Stimulated activated CD4-positive, alpha-beta T cell treated with anti-CD3 and anti-CD28 coated beads, Interleukin-4, amount 100 ng/mL, for 48 hours (primary cell): ENCODE data around the gene LIME1.

Experiments used
- DNase-seq, 2 donors: peaks; one replicate each; pipeline ENCODE4 v3.0.0-alpha.2; 2020; ENCODE audit warnings: low read depth in 2 of 2

LIME1 gene

DNA sequence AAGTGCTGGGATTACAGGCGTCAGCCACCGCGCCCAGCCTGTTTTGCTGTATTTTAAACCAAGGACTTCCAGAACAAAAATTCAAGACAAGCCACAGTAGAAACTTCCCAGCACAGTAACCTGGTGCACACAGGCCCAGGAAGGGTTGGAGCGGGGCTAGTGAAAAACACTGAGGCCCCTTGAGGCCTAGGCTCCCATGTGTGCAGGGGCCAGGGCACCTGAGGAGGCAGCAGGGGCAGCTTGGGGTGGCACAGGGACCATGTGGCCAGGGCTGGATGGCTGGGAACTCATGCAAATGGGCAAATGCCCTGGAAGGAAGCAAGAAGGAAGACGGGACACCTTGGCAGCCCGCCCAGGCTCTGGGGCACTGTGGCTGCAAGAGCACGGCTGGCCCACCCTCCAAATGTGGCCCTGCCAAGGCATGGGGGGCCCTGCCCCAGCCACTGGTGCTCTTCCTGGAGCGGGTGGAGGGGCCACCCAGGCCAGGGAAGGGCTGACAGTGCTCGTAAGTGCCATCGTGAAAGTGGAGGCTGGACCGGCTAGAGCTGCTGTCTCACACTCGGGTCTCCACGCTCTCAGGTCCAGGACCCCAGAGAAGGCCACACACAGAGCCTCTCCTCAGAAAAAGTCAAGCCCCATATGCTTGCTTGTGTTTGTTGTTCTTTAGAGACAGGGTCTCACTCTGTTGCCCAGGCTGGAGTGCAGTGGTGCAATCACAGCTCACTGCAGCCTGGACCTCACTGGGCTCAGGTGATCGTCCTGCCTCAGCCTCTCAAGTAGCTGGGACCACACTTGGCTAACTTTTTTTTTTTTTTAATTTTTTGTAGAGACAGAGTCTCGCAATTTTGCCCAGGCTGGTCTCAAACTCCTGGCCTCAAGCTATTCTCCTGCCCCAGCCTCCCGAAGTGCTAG, 13.4 kb downstream of the LIME1 start:
- DNase-seq, result no peak

DNA sequence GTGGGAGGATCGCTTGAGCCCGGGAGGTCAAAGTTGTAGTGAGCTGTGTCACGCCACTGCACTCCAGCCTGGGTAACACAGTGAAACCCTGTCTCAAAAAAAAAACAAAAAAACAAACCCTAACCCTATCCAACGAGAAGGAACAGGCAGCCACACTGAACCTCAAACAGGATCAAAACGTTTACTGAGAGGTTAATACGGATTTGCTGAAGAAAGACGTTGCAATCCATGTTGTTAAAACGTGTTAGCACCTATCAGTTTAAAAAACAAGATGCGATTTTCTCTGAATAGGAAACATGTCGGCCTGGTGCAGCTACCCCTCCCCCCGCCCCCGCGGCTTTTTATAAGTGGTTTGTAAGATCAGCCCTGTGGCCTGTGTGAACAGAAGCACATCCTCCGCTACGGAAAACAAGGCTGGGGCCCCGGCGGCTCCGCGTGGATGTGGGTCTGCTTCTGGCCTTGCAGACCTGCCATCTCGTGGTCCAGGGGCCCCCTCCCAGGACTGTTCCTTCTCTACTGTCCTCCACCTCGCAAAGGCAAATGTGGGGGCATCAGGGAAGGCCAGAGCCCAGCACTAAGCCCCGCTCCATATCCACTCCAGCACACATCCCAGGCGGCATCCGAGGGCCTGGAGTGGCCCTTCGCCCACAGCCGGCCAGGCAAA, 14.5 kb downstream of the LIME1 start:
- peak in 1 of 2 donors; percentile 40 for DNase-seq

DNA sequence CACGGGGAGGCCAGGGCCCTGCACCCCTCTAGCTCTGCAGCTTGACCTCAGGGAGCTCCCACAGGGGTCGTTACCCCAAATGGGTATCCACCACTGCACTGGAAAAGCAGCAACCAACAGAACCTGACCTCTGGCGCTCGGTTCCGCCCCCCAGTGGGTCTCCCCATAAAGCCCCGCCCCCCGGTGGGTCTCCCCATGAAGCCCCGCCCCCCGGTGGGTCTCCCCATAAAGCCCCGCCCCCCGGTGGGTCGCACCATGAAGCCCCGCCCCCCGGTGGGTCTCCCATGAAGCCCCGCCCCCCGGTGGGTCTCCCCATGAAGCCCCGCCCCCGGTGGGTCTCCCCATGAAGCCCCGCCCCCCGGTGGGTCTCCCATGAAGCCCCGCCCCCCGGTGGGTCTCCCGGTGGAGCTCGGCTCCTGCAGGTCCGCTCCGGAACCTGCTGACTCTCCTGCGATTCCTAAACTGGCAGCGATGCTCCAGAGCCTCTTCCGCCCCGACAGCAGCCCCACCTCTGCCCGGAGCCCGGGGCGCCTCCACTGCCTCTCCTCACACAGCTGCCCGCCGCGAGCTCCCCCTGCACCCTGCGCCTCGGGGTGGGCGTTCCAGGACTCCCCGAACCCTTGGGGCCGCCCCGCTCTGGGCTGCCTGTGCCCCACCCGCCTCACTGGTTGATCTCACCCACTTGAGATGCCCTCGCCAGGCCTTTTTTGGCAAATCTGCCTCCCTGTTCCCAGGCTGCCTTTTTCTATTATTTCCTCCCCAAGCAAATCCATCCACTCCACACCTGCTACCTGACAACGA, 15.2 kb downstream of the LIME1 start:
- no peak for DNase-seq

DNA sequence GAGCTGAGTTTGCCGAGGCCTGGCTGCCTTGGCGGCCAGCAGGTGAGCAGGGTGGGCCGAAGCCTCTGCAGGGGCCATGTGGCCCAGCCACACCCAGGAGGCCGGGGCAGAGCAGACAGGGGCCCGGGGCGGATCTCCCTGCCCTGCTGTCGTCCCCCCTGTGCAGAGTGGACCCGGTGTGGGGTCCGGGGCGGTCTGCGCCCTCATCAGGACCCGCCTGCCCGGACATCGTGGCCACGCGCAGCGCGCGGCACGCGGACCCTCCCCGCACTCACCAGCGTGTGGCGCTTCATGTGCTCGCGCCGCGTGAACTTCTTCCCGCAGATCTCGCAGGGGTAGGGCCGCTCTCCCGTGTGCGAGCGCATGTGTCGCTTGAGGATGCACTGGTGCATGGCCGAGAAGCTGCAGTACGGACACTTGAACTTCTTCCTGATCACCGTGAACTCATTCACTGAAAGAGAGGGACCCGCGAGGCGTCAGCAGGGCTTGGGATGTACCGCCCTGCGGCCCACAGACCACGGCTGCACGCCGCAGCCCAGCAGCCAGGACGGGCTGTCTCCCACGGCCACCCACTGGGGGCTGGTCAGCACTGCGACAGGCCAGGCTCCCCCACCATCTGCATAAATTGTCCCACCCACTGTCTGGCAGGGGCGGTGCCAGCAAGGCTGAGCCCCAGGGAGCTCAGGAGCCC, 16.1 kb downstream of the LIME1 start:
- DNase-seq, result no peak

DNA sequence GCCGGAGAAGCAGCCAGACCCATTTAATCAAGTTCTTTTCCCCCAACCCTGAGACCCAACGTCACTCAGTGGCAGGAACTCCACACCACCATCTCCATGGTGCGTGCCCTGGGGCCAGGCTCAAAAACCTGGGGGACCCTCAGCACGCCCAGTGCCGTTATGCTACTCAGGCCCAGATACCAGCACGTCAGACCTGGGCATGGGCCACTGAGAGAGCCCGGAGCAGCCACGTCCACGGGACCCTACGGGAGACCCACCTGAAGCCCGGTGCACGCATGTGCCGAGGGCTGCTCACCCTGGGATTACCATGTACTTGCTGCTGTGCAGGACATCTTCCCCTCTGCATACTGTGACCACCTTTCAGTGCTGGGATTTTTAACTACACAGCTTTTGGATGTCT, 16.9 kb downstream of the LIME1 start:
- DNase-seq, result no peak

DNA sequence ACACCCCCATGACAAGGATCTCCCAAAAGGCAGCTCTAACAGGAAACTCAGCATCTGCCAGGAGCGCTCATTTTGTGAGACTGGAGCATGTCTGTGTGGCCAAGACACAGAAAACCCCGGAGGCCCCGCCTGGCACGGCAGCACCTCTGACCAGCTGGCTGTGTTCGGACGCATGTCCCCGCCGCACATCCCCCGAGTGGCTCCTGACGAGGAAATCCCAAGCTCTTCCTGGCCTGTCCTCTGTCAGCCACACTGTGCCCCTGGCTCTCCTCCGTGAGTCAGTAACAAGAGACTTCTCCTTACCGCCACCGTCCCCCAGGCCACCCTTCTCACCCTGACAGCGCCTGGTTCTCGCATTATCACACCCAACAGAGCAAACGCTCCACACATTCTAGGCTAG, 17.5 kb downstream of the LIME1 start:
- no peak for DNase-seq

DNA sequence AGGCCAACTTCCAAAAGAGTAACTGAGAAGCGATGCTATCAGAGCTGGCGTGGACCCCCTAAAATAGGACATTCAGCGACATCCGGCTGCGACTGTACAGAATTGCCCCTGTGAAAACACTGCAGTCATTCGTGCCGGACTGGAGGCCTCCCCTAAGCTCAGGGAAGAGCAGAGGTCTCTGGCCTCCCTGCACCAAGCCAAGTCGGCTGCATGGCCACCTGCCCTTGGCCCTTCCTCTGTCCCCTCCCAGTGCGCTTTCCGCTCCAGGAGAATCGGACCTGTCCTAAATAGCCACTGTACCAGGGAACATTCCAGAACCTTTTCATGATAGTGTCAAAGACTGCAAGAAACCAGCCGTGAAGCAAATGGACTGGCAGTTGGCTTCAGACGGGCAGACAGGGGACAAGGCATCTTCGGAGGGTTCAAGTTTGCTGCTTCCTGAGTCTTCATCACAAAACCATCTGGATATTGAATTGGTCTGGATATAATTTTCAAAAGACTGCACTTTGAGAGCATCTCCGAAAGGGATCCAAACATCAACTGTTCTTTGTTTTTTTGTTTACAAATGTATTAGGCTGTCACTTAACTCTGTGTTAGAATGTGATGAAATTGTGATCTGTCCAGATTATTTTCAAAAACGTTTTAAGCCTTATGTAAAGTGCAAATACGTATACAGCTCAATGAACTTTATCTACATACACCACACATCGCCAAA, 19.6 kb downstream of the LIME1 start:
- DNase-seq, result no peak

DNA sequence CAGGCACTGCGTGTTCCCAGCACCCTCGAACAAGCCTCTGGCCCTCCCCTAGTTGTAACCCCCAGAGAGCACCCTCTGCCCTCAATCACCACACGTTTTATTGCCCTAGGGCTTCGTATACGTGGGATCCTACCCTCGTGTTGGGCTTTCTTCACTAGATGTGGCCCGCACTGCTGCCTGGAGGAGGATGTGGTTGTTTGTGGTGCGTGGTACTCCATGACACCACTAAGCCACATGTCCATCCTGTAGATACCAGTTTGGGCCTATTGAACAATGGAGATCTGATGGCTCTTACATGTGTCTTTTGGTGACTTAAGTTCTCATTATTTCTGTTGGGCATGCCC, 20.2 kb downstream of the LIME1 start:
- DNase-seq, result no peak

DNA sequence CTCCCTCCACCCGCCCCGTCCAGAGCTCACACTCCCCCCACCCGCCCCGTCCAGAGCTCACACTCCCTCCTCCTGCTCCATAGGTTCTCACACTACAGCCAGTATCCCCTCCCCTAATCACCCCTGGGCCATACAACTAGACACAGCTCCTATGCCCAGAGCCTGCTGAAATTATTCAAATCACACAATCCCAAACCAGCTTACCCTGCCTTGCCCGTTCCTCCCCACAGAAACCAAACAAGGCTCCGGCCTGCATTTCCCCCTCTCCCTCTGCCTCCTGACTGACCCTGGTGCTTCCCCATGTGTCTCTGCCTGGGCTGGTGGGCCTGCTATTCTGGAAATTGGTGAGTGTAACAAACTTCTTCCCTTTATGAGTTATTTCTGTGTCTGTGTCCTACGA, 21.7 kb downstream of the LIME1 start:
- DNase-seq, result no peak

DNA sequence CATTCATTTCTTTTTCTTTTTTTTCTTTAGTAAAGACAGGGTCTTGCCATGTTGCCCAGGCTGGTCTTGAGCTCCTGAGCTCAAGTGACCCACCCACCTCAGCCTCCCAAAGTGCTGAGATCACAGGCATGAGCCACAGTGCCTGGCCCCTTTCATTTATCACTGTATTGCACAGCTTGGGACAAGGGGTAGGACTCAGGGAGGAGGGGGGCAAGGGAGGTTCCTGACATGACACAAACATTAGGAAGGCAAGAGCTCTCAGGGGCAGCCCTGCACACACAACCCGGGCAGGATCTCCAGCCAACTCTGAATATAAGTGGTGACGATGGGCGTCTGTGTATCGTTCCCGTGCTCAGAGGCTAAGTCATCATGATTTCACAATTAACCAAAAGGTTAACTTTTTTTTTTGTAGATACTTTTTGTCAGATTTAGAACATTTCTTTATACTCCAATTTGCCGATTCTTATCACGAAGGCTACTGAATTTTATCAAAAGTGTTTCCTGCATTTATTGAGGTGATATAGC, 23.0 kb downstream of the LIME1 start:
- no peak for DNase-seq

DNA sequence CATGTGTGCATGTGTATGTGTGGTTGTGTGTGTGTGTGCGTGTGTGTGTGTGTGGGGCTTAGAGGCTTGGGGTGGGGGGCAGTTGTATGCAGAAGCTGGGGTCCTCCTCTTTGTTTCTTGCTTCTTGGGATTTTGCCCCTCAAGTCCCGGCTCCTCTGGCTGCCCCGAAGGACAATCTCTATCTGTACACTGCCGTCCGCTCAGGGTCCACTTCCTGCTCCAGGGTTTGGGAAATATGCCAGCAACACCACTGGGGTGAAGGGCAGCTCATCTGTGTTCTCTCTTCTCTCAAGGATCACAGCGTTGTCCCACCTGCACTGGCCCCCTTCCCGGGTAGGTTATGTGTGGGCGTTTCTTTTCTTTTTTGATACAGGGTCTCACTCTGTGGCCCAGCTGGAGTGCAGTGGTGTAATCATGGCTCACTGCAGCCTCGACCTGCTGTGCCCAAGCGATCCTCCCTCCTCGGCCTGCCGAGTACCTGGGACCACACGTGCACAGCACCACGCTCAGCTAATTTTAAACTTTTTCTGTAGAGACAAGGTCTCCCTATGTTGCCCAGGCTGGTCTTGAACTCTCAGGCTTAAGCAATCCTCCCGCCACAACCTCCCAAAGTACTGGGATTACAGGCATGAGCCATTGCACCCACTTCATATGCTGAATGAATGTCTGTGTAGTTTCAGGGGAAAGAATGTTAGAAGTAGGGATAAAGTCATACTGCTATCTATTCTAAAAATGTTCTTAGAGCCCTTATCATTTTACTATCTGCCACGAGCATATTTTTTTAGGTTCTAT, 28.8 kb downstream of the LIME1 start:
- no peak for DNase-seq

DNA sequence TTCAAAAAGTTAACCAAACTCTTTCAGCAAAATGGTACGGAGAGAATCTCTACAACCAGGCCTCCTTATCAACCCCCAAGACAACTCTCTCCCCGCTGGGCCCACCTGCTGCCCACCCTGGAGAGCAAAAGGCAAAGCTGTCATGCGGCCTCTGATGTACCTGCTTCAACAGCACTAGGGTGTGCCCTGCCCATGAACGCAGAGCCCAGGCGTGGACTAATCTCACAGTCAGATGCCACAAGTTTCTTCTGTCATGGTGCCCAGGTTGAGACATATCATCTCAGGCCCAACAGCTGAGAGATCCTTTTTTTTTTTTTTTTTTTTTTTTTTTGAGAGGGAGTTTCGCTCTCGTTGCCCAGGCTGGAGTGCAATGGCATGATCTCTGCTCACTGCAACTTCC, 29.4 kb downstream of the LIME1 start:
- no peak for DNase-seq

DNA sequence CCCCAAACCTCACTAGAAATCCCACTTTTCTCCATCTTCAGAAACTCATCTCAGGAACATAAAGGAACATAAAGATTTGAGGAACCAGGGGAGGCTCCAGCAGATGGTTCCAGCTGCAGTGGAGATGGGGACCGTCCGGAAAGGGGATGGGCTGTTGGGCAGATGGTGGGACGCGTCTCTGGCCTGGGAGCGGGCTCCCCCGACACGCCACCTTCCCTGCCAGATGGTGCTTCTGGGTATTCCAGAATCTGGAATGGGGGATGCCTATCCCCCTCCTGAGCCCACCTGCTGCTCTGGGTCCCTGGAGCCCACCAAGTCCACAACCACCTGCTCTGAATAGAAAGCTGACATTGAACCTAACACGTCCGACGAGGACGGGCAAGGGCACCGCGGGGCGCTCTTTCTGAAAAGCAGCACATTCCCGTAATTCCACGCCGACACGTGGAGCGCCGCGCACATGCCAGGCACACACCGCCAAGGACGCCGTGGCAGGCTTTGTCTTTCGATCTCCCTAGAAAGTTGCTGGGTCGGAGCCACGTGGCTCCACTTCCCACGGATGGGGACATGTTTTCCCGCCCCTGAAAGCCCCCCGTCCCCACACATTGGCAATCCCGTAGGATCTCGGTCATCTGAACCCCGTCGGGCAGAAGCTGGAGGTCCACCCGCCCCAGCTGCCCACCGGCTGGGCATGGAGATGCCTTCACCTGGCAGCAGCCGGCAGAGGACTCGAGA, 30.4 kb downstream of the LIME1 start:
- no peak for DNase-seq

DNA sequence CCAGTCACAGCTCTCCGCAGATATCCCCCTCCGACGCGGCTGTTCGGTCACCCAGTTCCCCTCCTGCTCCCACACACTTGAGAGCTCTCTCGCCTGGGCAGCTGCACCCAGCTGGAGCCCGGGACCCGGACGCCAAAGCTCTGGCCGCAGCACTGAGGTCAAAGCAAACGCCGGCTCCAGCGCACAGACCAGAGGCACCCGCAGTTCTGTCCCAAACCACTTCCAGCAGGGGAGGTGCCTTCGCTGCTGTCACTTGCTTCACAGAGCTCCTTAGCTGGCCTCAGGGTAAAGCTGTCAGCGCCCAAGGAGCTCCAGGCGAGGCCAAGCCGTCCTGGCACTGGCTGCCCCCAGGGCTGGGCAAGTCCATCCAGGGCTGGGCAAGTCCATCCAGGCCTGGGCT, 31.0 kb downstream of the LIME1 start:
- DNase-seq, result no peak

DNA sequence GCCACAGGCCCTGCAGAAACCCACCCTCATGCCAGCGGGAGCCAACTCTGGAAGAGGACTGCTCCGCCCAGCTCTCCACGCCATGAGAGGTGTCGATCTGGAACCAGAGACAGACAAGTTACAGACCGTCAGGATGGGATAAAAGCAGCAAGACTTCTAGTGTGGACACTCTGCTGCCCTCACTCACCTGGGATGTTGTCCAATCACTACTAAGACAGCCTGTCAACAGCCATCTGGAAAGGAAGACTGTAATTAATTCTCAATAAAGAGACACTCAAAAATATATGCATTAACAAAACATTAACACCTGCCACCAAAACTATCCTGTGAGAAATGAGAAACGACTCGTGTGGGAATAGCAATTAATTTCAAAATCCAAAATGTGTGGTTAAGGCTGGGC, 31.4 kb downstream of the LIME1 start:
- no peak for DNase-seq

DNA sequence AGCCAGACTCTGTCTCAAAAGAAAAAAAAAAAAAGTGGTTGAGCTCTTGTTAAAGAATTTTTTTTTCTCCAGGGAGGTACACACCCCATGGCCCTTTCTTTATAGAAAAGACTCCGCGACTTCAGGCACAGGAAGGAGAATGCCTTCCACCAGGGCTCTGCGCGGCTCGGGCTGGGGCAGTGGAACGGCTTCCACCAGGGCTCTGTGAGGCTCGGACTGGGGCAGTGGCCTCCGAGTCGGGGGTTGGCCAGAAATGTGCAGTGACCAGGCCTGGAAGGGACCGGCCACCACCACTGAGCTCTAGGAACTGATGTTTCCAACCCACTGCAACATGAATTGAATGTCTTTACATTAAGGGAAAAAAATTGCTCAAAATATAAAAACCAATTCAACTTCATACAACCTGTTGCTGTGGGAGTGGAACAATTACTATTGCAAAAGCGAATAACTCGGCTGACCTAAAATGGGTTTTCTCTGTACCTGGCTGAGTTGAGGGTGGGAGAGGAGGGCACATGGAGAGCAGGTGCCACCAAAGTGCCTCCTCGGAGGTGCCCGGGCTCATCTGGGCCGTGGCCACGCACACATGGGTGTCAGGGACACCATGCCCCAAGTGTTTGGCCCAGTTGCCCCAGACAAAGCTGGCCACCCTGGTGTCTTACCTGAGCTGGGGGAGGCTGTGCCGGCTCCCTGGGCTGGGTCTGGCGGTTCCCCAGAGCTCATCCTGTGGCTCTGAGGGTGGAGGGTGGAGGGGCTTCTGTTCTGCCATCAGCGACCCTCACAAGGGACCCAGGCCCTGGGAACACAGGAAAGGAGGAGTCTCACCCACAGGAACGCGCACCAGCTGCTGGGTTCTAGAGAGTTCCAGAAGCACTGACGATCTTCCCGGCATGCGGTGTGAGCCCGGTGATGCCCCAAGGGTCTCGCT, 32.4 kb downstream of the LIME1 start:
- DNase-seq, result no peak

DNA sequence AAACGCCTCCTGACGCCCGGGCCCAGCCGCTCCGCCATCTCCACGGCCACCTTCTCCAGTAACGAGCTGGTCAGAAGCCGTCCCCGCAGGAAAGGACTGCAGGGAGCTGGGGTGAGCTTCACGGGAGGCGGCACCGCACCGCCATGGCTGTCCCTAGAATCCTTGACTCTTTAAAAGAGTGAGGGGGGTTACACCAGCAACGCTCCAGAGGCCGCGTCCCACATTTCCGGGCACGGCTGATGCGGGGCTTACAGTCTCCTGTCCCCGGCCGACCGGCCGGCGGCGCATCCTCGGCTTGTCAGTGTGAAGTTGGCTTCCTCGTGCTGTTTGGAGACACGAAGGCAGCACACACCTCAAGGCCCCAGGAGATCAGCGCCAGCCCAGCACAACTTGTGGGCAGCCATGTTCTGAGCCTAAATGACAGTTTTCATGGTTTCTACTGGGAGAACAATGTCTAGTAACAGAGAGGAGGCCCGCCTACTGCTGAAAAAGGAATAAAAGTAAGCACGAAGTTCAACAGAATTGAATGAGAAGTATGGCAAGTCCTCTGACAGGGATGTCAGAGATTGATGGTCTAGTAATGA, 33.5 kb downstream of the LIME1 start:
- no peak for DNase-seq

DNA sequence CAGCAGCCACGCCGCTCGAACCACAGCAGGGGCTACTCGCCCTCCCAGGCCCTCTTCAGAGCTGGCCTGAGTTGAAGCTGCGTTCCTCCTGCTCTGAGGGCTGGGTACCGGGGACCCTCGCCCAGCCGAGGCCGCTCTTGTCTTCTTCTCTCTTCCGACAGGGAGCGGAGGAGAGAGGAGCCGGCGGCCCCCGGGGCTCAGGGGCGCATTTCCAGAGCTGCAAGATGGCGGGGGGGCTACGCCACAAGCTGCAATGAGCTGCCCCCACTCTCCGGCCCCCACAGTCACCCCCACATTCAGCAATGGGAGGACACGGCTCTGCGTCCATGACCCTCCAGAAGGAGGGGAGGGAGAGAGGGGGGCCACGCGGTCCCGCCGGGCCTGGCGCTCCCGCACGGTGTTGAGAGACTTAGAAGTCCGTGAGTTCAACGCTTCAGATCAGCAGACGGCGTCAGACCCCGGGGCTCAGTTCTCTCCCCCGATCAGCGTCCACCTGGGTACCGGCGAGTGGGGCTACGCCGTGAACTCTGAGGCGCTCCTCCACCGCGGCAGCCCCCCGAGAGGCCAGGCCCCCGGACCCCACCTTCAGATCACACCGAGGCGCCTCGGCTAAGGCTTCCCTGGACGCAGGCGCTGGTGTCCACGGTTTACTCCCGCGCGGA, 34.7 kb downstream of the LIME1 start:
- DNase-seq, result no peak
